IMR-90 (cell line): ENCODE data around the gene CWC15. TPM values are rescaled to one million over a fixed set of nuclear protein-coding genes. Genes with fewer than 3 reads are reported as not detected.

Source experiments
- ATAC-seq: fragments of 200-7000 bp; cut with Tn5 transposase; 2 replicates; pipeline ENCODE4 v1.9.1; 2020; ENCODE audit warnings: low read depth, mild to moderate bottlenecking, moderate library complexity
- Bru-seq: library from RNA; stranded (reverse); fragments of 400-500 nt; gene quantifications from one replicate; lab custom pipeline; 2021; lab: Mats Ljungman, UMichigan
- BruChase-seq, 2 experiments: library from RNA; stranded (reverse); fragments of 400-500 nt; gene quantifications; one replicate each; lab custom pipeline; 2021; lab: Mats Ljungman, UMichigan
- BruUV-seq: library from RNA; stranded (reverse); fragments of 400-500 nt; replicated peaks from 2 replicates; lab custom pipeline; 2021; lab: Mats Ljungman, UMichigan
- CTCF ChIA-PET: fragments of 300-600 bp; formaldehyde crosslinking; extraction: SDS; loops from one replicate; lab custom pipeline; 2021; ENCODE audit warnings: antibody characterized with exemption; lab: Yijun Ruan, JAX
- POLR2A ChIA-PET: fragments of 300-600 bp; sonication (Branson Sonifier 250); formaldehyde crosslinking; loops from one replicate; lab custom pipeline; 2022; ENCODE audit warnings: antibody characterized with exemption; ENCODE audit not compliant: unreplicated experiment; lab: Charles Lee
- DNase-seq: peaks from one replicate; pipeline ENCODE4 v3.0.0; 2013
- H2AFZ ChIP-seq: replicated peaks from 2 replicates; pipeline ENCODE3; 2013; ENCODE audit warnings: low read length, mild to moderate bottlenecking; ENCODE audit not compliant: poor library complexity
- H2AK5ac ChIP-seq: 2 replicates; pipeline ENCODE4 v1.6.1; 2013; ENCODE audit warnings: low read depth, low read length, inconsistent platforms
- H2AK9ac ChIP-seq: replicated peaks from 2 replicates; pipeline ENCODE3; 2013; ENCODE audit warnings: mild to moderate bottlenecking, low read depth, low read length, moderate library complexity; ENCODE audit not compliant: poor library complexity
- H2BK120ac ChIP-seq: 2 replicates; pipeline ENCODE4 v1.6.1; 2013; ENCODE audit warnings: low read depth, low read length, inconsistent platforms
- H2BK15ac ChIP-seq: 3 replicates; pipeline ENCODE4 v1.6.1; 2013; ENCODE audit warnings: low read depth, low read length, inconsistent platforms
- H2BK20ac ChIP-seq: 2 replicates; pipeline ENCODE4 v1.6.1; 2013; ENCODE audit warnings: low read depth, mild to moderate bottlenecking, inconsistent platforms, low read length, moderate library complexity
- H2BK5ac ChIP-seq: 2 replicates; pipeline ENCODE4 v1.6.1; 2013; ENCODE audit warnings: mild to moderate bottlenecking, low read depth, low read length, inconsistent platforms; ENCODE audit not compliant: poor library complexity, severe bottlenecking
- H3K14ac ChIP-seq: replicated peaks from 2 replicates; pipeline ENCODE4 v1.6.1; 2013; ENCODE audit warnings: low read depth, low read length, inconsistent platforms
- H3K18ac ChIP-seq: 2 replicates; pipeline ENCODE4 v1.6.1; 2013; ENCODE audit warnings: low read depth, low read length, control low read depth
- H3K23ac ChIP-seq: 2 replicates; pipeline ENCODE4 v1.6.1; 2013; ENCODE audit warnings: low read depth, low read length, inconsistent platforms
- H3K27ac ChIP-seq: 2 replicates; pipeline ENCODE4 v1.5.1; 2013; ENCODE audit warnings: mild to moderate bottlenecking, control low read depth, low read length; ENCODE audit not compliant: insufficient read depth
- H3K27me3 ChIP-seq: 2 replicates; pipeline ENCODE4 v1.6.1; 2013; ENCODE audit warnings: low read length; ENCODE audit not compliant: control insufficient read depth, insufficient read depth
- H3K36me3 ChIP-seq: 2 replicates; pipeline ENCODE4 v1.6.1; 2013; ENCODE audit warnings: low read length, mixed read lengths; ENCODE audit not compliant: control insufficient read depth, insufficient read depth
- H3K4ac ChIP-seq: 2 replicates; pipeline ENCODE4 v1.6.1; 2013; ENCODE audit warnings: low read depth, low read length, inconsistent platforms
- H3K4me1 ChIP-seq: 2 replicates; pipeline ENCODE4 v1.6.1; 2013; ENCODE audit warnings: low read length, mixed read lengths; ENCODE audit not compliant: control insufficient read depth, insufficient read depth
- H3K4me2 ChIP-seq: 2 replicates; pipeline ENCODE4 v1.6.1; 2013; ENCODE audit warnings: low read depth, mild to moderate bottlenecking, control low read depth, low read length, moderate library complexity
- H3K4me3 ChIP-seq: 2 replicates; pipeline ENCODE4 v1.5.1; 2013; ENCODE audit warnings: low read depth, mild to moderate bottlenecking, control low read depth, low read length, moderate library complexity; ENCODE audit not compliant: insufficient read depth
- H3K56ac ChIP-seq: 2 replicates; pipeline ENCODE4 v1.6.1; 2013; ENCODE audit warnings: low read length, inconsistent platforms; ENCODE audit not compliant: insufficient read depth; ENCODE audit errors: extremely low read depth
- H3K79me1 ChIP-seq, 2 experiments: 2 replicates each; pipeline ENCODE4 v1.6.1; 2013; ENCODE audit warnings: low read length in 2 of 2, inconsistent platforms in 1 of 2, low read depth in 1 of 2
- H3K9ac ChIP-seq: 2 replicates; pipeline ENCODE4 v1.6.1; 2013; ENCODE audit warnings: low read depth, low read length, control low read depth
- H3K9me1 ChIP-seq: 2 replicates; pipeline ENCODE4 v1.6.1; 2013; ENCODE audit warnings: low read length, inconsistent platforms; ENCODE audit not compliant: insufficient read depth
- H3K9me3 ChIP-seq: 2 replicates; pipeline ENCODE4 v1.6.1; 2013; ENCODE audit warnings: low read length; ENCODE audit not compliant: control insufficient read depth, insufficient read depth
- H4K20me1 ChIP-seq: 2 replicates; pipeline ENCODE4 v1.6.1; 2013; ENCODE audit warnings: low read length, inconsistent platforms; ENCODE audit not compliant: insufficient read depth
- H4K5ac ChIP-seq: 2 replicates; pipeline ENCODE4 v1.6.1; 2013; ENCODE audit warnings: mild to moderate bottlenecking, low read depth, low read length, control low read depth
- H4K8ac ChIP-seq, 2 experiments: 2 replicates each; pipeline ENCODE4 v1.6.1; 2013; ENCODE audit warnings: low read depth in 2 of 2, low read length in 2 of 2, control low read depth in 1 of 2, inconsistent platforms in 1 of 2
- H4K91ac ChIP-seq: 2 replicates; pipeline ENCODE4 v1.6.1; 2013; ENCODE audit warnings: low read depth, low read length, inconsistent platforms; ENCODE audit not compliant: insufficient read depth
- CEBPB ChIP-seq: IDR thresholded peaks from 2 replicates; pipeline ENCODE4 v1.6.1; 2012; ENCODE audit warnings: low read depth, low read length, improper control_type of control experiment
- CHD1 ChIP-seq: IDR thresholded peaks from 2 replicates; pipeline ENCODE4 v1.6.1; 2012; ENCODE audit warnings: low read depth, low read length, improper control_type of control experiment
- CTCF ChIP-seq: conservative IDR thresholded peaks from 2 replicates; pipeline ENCODE4 v1.5.1; 2012; ENCODE audit warnings: mild to moderate bottlenecking, low read depth, low read length, improper control_type of control experiment
- FOS ChIP-seq: fragments of 150-350 bp; IDR thresholded peaks from 2 replicates; pipeline ENCODE4 v1.6.1; 2016; ENCODE audit warnings: low read depth, low read length
- MAZ ChIP-seq: IDR thresholded peaks from 2 replicates; pipeline ENCODE4 v1.6.1; 2012; ENCODE audit warnings: low read depth, mild to moderate bottlenecking, low read length, improper control_type of control experiment, moderate library complexity, borderline replicate concordance
- MXI1 ChIP-seq: IDR thresholded peaks from 2 replicates; pipeline ENCODE4 v1.6.1; 2012; ENCODE audit warnings: low read depth, mild to moderate bottlenecking, low read length, moderate library complexity, borderline replicate concordance
- NFE2L2 ChIP-seq: fragments of 150-350 bp; IDR thresholded peaks from 2 replicates; pipeline ENCODE4 v1.6.1; 2016; ENCODE audit warnings: low read depth, mild to moderate bottlenecking, low read length
- POLR2A ChIP-seq: IDR thresholded peaks from 2 replicates; pipeline ENCODE4 v1.6.1; 2012; ENCODE audit warnings: mild to moderate bottlenecking, low read depth, low read length
- RAD21 ChIP-seq: IDR thresholded peaks from 2 replicates; pipeline ENCODE4 v1.6.1; 2012; ENCODE audit warnings: low read length, improper control_type of control experiment
- RCOR1 ChIP-seq: IDR thresholded peaks from 2 replicates; pipeline ENCODE4 v1.6.1; 2012; ENCODE audit warnings: mild to moderate bottlenecking, low read length, improper control_type of control experiment; ENCODE audit not compliant: insufficient replicate concordance
- RFX5 ChIP-seq: IDR thresholded peaks from 2 replicates; pipeline ENCODE4 v1.8.0; 2012; ENCODE audit warnings: low read depth, mild to moderate bottlenecking, low read length, moderate library complexity
- SMC3 ChIP-seq: fragments of 150-350 bp; IDR thresholded peaks from 2 replicates; pipeline ENCODE4 v1.6.1; 2016; ENCODE audit warnings: low read depth, mild to moderate bottlenecking, antibody characterized with exemption, low read length, moderate library complexity
- WGBS, 2 experiments: methylation state at CpG; one replicate each; pipeline versions ENCODE4 v1.1.5 to v1.1.7; 2013; ENCODE audit warnings: missing lambda C conversion rate in 2 of 2; ENCODE audit not compliant: insufficient read length in 1 of 2; ENCODE audit errors: extremely low coverage in 2 of 2; 5-methylcytosine and 5-hydroxymethylcytosine counted together
- dilution Hi-C: fragments of 300-500 bp; cut with HindIII; formaldehyde crosslinking; loops from one replicate; pipeline ENCODE4 v1.14.3; 2018; ENCODE audit warnings: low sequenced_read_pairs; ENCODE audit not compliant: unreplicated experiment
- in situ Hi-C: fragments of 300-500 bp; cut with MboI; formaldehyde crosslinking; loops from 3 replicates; pipeline ENCODE4 v1.14.3; 2019; ENCODE audit warnings: low sequenced_read_pairs, inconsistent platforms, mixed read lengths
- intact Hi-C: fragments of 100-400 bp; cut with micrococcal nuclease; formaldehyde crosslinking; loops from 2 replicates; pipeline ENCODE4 v1.10.0; 2022
- long read RNA-seq: library from polyadenylated mRNA; unstranded; transcript quantifications from one replicate; pipeline ENCODE4 v2.0.0, GENCODE V29; 2021; ENCODE audit not compliant: unreplicated experiment
- polyA plus RNA-seq, 3 experiments: library from polyadenylated mRNA; depleted of rRNA; stranded (reverse); fragments of >200 nt; gene quantifications; 2 replicates each; pipeline ENCODE4 v1.2.3, GENCODE V29; 2012; ENCODE audit warnings: low replicate concordance in 1 of 3
- total RNA-seq: library from RNA; depleted of rRNA; stranded (reverse); fragments of >200 nt; gene quantifications from 2 replicates; pipeline ENCODE4 v1.2.3, GENCODE V29; 2012; rRNA removed

The CWC15 gene
- total RNA-seq (48.6 and 70.0 TPM in 2 replicates), polyA plus RNA-seq (2012; rRNA removed) (34.7 and 38.4 TPM in 2 replicates), Bru-seq, nascent RNA (percentile 81 among the genes with signal in this experiment), BruChase-seq, experiment 1, labeled RNA remaining after a 6-hour chase (percentile 57 among the genes with signal in this experiment), BruChase-seq, experiment 2, labeled RNA remaining after a 2-hour chase (percentile 54 among the genes with signal in this experiment)
- 7.5 and 12.7 TPM in 2 replicates for polyA plus RNA-seq (2012; cell fraction: cytosol; rRNA removed)
- polyA plus RNA-seq (2012; cell fraction: nucleus; rRNA removed; ENCODE audit: low replicate concordance), result 3.1 and 31.3 TPM in 2 replicates
- long read RNA-seq, transcript CWC15-201 (7 exons, 1,576 nt), result major isoform, 22 of 26 reads
- long read RNA-seq, partial matches to known transcripts, result 1 of 26 reads
- long read RNA-seq, other reads (novel, unspliced or antisense), result 3 of 26 reads

GRCh38 chr11:94973099-94973968 lies at the start of gene CWC15, which contains the start of gene KDM4D:
CWC15 (minus strand) TSS chr11:94973556; CDS start chr11:94972185, 1,371 bp downstream.
KDM4D (plus strand) TSS chr11:94973709; CDS start chr11:94997373, 23,664 bp downstream.
- no CpG with 5 or more reads among the region's 66 CpGs for WGBS, 2 experiments
- Histone ChIP-seq H3K4me3 (peak within 1 kb of the TSS; percentile 95), H3K36me3 (peaks cover 9% of the 10 kb centered on the region), H3K4me1 (no peaks in the 10 kb centered on the region), H4K20me1 (no peaks in the 10 kb centered on the region), H2BK120ac (peak within 1 kb of the TSS; percentile 58), H2BK20ac (no peak within 1 kb of the TSS), H3K56ac (peak within 1 kb of the TSS; percentile 75; the same call in 1 of the 2 replicates), H4K91ac (peak within 1 kb of the TSS; percentile 86), H3K9me3 (no peaks in the 10 kb centered on the region), H2AK5ac (no peak within 1 kb of the TSS; the same call in 1 of the 2 replicates), H3K27me3 (no peaks in the 10 kb centered on the region), H3K18ac (peak within 1 kb of the TSS; percentile 58; the same call in 1 of the 2 replicates), H2AK9ac (peak within 1 kb of the TSS; percentile 74), H3K4me2 (peak within 1 kb of the TSS; percentile 99), H2AFZ (peak within 1 kb of the TSS; percentile 96), H2BK5ac (peak within 1 kb of the TSS; percentile 82), H3K27ac (peak within 1 kb of the TSS; percentile 95), H3K9me1 (no peaks in the 10 kb centered on the region), H3K4ac (peak within 1 kb of the TSS; percentile 94), H2BK15ac (0 out of 3 replicates have a peak within 1 kb of the TSS, but pooled peaks have one; percentile 18), H3K14ac (peak within 1 kb of the TSS; percentile 86), H3K23ac (peak within 1 kb of the TSS; percentile 90), H4K8ac (peak within 1 kb of the TSS; percentile 87 to 94), H3K79me1 (peaks cover 9 to 16% of the 10 kb centered on the region in 2 experiments), H3K9ac (peak within 1 kb of the TSS; percentile 99), H4K5ac (peak within 1 kb of the TSS; percentile 95)
- ATAC-seq (peak; percentile 100), DNase-seq (peak; percentile 90)
- dilution Hi-C loops, result no loop called here
- no TSS peak for BruUV-seq
- in situ Hi-C loops, result loop anchor here (5.0 to 10.0 kb wide), 2 partner anchors 351 to 1451 kb away; no protein-coding TSS in a partner anchor
- POLR2A ChIA-PET, result interaction anchor here (0.6 kb wide), 1 partner anchor 1310 kb away, joined by 3 read pairs; no protein-coding TSS in a partner anchor
- CTCF ChIA-PET, result interaction anchor here (0.6 to 1.2 kb wide), 2 partner anchors 96 to 351 kb away, joined by 3 read pairs; no protein-coding TSS in a partner anchor
- intact Hi-C loops, result loop anchor here (5.0 to 10.0 kb wide), 5 partner anchors 94 to 1454 kb away; partner anchors contain the start of gene SRSF8
- TF ChIP-seq CHD1 (no peak), POLR2A (peak; percentile 78), SMC3 (0 out of 2 replicates have a peak, but pooled peaks have one; percentile 11), NFE2L2 (no peak), MAZ (peak; percentile 70; the same call in 1 of the 2 replicates), CTCF (no peak), CEBPB (no peak), MXI1 (no peak), RCOR1 (no peak), FOS (no peak), RFX5 (no peak), RAD21 (no peak; the same call in 1 of the 2 replicates)
